Neutrophil (primary cell): ENCODE results near the gene KREMEN1.

Experiments
- H3K27ac ChIP-seq: fragments of 200-600 bp; sonication (generic); 2 replicates; pipeline ENCODE4 v1.5.1; 2016; ENCODE audit warnings: mild to moderate bottlenecking, moderate library complexity
- H3K27me3 ChIP-seq: fragments of 200-600 bp; sonication (generic); 2 replicates; pipeline ENCODE4 v1.6.0; 2016; ENCODE audit warnings: mild to moderate bottlenecking
- H3K36me3 ChIP-seq: fragments of 200-600 bp; sonication (generic); 2 replicates; pipeline ENCODE4 v1.5.1; 2017
- H3K4me1 ChIP-seq, 2 experiments: fragments of 200-600 bp in 1 of 2; sonication (generic) in 1 of 2; 1 replicate in 1 of 2; 2 replicates in 1 of 2; pipeline versions ENCODE4 v1.5.1 to v1.6.1; 2013 to 2016; ENCODE audit warnings: low read depth in 1 of 2, low read length in 1 of 2, mild to moderate bottlenecking in 1 of 2, moderate library complexity in 1 of 2; ENCODE audit not compliant: control insufficient read depth in 1 of 2, insufficient read depth in 1 of 2
- H3K4me3 ChIP-seq, 2 experiments: fragments of 200-600 bp in 1 of 2; sonication (generic) in 1 of 2; 1 replicate in 1 of 2; 2 replicates in 1 of 2; pipeline ENCODE4 v1.5.1; 2013 to 2016; ENCODE audit warnings: low read depth in 1 of 2, low read length in 1 of 2, mild to moderate bottlenecking in 1 of 2, moderate library complexity in 1 of 2
- H3K9me3 ChIP-seq: fragments of 200-600 bp; sonication (generic); 2 replicates; pipeline ENCODE4 v1.5.1; 2016
- TF ChIP-seq, protein P1 (sequence below): fragments of 200-600 bp; sonication (generic); IDR thresholded peaks from 2 replicates; pipeline ENCODE4 v1.5.1; 2016; ENCODE audit warnings: antibody characterized with exemption

The KREMEN1 gene, protein sequence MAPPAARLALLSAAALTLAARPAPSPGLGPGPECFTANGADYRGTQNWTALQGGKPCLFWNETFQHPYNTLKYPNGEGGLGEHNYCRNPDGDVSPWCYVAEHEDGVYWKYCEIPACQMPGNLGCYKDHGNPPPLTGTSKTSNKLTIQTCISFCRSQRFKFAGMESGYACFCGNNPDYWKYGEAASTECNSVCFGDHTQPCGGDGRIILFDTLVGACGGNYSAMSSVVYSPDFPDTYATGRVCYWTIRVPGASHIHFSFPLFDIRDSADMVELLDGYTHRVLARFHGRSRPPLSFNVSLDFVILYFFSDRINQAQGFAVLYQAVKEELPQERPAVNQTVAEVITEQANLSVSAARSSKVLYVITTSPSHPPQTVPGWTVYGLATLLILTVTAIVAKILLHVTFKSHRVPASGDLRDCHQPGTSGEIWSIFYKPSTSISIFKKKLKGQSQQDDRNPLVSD

DNA sequence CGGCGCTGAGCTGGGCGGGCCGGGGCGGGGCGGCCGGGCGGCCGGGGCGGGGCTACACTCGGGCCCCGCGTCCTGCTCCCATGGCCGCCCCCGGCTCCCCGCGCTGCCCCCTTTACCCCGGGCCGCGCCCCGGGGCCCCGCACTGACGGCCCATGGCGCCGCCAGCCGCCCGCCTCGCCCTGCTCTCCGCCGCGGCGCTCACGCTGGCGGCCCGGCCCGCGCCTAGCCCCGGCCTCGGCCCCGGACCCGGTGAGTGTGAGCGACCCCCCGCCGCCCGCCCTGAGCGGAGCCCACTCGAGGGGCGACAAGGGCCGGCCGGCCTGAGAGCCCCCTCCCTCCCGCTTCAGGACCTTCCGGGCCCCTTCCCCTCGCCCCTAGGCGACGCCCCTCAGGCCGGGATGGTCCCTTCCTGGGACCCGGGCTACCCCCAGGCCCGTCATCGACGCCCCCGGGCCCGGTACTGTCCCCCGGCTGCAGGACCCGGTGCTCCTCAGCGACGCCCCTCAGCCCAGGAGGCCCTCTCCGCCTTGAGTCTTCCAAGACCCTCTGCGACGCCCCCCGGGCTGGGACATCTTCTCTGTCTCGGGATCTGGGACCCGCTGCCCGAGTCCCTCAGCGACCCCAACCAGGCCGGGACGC, at the start of gene KREMEN1:
KREMEN1 (plus strand) TSS at position 57 of the 639 bp plus-strand sequence; CDS start at position 153, 96 bp downstream.
- H3K4me1 ChIP-seq, result peaks cover 29 to 32% of the 10 kb centered on the region in 2 experiments
- no peaks in the 10 kb centered on the region for H3K36me3 ChIP-seq
- peak within 1 kb of the TSS; percentile 80 for H3K27ac ChIP-seq
- peak within 1 kb of the TSS; percentile 75 to 84 for H3K4me3 ChIP-seq
- TF ChIP-seq, protein P1, sequence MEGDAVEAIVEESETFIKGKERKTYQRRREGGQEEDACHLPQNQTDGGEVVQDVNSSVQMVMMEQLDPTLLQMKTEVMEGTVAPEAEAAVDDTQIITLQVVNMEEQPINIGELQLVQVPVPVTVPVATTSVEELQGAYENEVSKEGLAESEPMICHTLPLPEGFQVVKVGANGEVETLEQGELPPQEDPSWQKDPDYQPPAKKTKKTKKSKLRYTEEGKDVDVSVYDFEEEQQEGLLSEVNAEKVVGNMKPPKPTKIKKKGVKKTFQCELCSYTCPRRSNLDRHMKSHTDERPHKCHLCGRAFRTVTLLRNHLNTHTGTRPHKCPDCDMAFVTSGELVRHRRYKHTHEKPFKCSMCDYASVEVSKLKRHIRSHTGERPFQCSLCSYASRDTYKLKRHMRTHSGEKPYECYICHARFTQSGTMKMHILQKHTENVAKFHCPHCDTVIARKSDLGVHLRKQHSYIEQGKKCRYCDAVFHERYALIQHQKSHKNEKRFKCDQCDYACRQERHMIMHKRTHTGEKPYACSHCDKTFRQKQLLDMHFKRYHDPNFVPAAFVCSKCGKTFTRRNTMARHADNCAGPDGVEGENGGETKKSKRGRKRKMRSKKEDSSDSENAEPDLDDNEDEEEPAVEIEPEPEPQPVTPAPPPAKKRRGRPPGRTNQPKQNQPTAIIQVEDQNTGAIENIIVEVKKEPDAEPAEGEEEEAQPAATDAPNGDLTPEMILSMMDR, result no peak
- H3K9me3 ChIP-seq, result no peaks in the 10 kb centered on the region
- peaks cover 98% of the 10 kb centered on the region for H3K27me3 ChIP-seq

DNA sequence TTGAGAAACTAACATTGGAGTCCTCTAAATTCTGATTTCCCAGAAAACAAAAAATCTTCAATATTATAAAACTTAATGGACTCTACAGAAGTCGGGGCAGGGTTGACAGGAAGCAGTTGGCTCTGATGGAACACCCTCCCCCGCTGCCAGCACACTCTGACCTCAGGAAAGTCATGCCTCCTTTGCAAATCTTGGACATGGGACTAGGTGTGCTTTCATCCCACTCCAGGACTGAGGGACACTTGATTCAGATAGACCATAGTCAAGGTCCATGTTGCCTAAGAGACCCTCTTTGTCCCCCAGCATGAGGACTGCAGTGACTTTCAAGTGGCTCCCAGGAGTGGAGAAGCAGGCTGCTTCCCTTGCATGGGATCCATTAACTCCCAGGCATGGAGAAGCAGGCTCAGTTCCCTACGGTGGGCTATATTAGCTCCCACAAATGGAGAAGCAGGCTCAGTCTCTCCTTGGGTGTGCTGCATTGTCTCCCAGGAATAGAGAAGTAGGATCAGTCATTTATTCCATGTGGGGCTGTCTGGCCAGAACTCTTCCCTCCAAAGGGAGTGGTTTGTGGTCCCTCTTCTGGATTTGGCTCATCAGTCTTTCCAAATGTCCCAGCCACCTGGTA, 49.6 kb upstream of the KREMEN1 start:
- no peaks in the 10 kb centered on the region for H3K36me3 ChIP-seq
- H3K27ac ChIP-seq, result no peak overlapping the region
- no peaks in the 10 kb centered on the region for H3K4me1 ChIP-seq
- H3K9me3 ChIP-seq, result no peaks in the 10 kb centered on the region
- peaks cover 38% of the 10 kb centered on the region for H3K27me3 ChIP-seq
- H3K4me3 ChIP-seq, result no peak overlapping the region
- TF ChIP-seq, protein P1, result no peak

DNA sequence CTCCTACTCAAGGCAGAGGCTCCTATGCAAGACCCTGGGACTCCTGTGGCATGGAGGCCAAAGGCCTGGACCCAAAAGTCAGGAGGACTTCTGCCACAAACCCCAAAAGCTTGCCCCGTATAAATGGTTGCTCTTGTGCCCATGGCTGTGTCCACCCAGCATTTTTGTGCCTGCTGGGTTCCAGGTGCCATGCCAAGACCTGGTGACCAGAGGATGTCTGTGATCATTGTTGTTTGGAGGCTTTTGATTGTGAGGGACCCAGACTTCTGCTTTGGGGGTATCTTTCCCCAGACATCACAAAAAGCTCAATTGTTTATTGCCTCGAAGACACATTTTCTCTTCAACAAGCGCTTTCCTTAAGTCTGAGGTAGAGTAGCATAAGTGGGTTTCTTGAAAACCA, 46.3 kb upstream of the KREMEN1 start:
- H3K9me3 ChIP-seq, result no peaks in the 10 kb centered on the region
- H3K36me3 ChIP-seq, result no peaks in the 10 kb centered on the region
- TF ChIP-seq, protein P1, result no peak
- H3K27ac ChIP-seq, result no peak overlapping the region
- H3K4me1 ChIP-seq, result peaks cover 0 to 4% of the 10 kb centered on the region in 2 experiments
- H3K27me3 ChIP-seq, result peaks cover 71% of the 10 kb centered on the region
- no peak overlapping the region for H3K4me3 ChIP-seq

DNA sequence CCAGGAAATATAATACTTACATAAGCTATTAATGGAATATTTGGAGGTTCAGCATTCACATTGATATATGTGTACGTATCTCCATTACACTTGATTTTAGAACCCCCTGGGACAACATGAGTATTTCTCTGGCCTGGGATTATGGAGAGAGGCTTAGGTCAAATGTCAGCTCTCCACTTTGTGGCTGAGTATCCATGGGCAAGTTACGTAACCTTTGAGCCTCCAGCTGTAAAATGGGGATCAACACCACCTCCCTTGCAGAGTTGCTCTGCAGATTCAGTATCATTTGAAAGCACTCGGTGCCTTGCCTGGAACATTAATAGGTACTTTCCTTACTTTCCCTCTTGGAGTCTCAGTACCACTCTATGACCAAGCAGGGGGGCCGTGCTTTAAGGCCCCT, 44.4 kb upstream of the KREMEN1 start:
- Histone ChIP-seq H3K27me3 (peaks cover 73% of the 10 kb centered on the region), H3K4me1 (peaks cover 0 to 4% of the 10 kb centered on the region in 2 experiments), H3K4me3 (no peak overlapping the region), H3K9me3 (no peaks in the 10 kb centered on the region), H3K36me3 (no peaks in the 10 kb centered on the region), H3K27ac (no peak overlapping the region)
- TF ChIP-seq, protein P1, result no peak

DNA sequence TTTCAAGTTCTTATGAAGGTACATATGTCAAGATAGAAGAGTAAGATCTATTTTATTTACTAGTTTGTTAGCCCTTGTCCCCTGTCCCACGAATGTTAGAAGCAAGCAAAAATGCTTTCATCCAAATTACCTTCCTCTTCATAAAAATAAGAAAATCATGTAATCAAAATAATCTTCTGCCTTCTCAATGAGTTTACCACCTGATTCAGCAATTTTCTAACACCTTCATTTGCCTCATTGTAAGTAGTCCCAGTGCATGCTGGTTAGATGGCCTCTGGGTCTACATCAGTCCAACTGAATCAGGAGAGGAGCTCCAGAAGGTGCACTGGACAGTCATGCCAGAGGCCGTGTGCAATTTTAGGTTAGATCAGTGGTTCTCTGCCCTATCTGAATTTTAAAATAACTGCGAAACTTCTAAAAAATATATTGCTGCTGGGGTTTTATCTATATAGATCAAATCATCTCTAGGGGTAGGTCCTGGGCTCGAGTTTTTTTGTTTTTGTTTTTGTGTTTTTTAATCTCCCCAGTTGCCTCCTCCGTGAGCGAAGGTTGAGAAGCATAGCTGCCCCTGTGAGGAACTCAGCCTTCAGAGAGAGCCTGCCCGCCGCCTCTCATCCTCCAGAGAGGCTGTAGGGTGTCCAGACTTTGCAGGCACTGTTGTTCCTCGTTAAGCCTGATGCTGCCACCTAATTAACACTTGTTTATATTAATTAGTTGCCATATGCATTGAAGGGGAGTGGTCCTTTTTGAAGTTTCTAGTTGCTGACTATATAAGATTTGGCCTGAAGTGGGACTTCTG, 43.4 kb upstream of the KREMEN1 start:
- H3K27me3 ChIP-seq, result peaks cover 77% of the 10 kb centered on the region
- H3K4me1 ChIP-seq, result peaks cover 0 to 4% of the 10 kb centered on the region in 2 experiments
- H3K4me3 ChIP-seq, result no peak overlapping the region
- no peaks in the 10 kb centered on the region for H3K9me3 ChIP-seq
- TF ChIP-seq, protein P1, result no peak
- H3K27ac ChIP-seq, result no peak overlapping the region
- H3K36me3 ChIP-seq, result no peaks in the 10 kb centered on the region
